ENCODE measurements around the gene RAB3IL1. TPM values are rescaled to one million over a fixed set of nuclear protein-coding genes. Genes with fewer than 3 reads are reported as not detected.
"Not testable (repeated sequence)": the region's sequence is repeated elsewhere in the genome, so short reads cannot be mapped to it uniquely, and the experiment has no call there.

Gene RAB3IL1
- total RNA-seq, 1 experiment from 2014 or later, result 0.40 TPM

GRCh38 chr11:61885784-61886580, 31.4 kb downstream of the RAB3IL1 start:
- DNase-seq (ENCODE audit: low read depth), result no peak

- no peak for DNase-seq (ENCODE audit: low read depth)
These were observed 32.1 kb downstream of the RAB3IL1 start for GRCh38 chr11:61885166-61885778.

- no peak for DNase-seq (ENCODE audit: low read depth)
These were observed 33.4 kb downstream of the RAB3IL1 start for GRCh38 chr11:61883947-61884346.

GRCh38 chr11:61883327-61883726, 34.0 kb downstream of the RAB3IL1 start:
- no peak for DNase-seq (ENCODE audit: low read depth)

GRCh38 chr11:61882879-61883278, 34.5 kb downstream of the RAB3IL1 start:
- DNase-seq (ENCODE audit: low read depth), result no peak

GRCh38 chr11:61882267-61882666, 35.1 kb downstream of the RAB3IL1 start:
- not testable (repeated sequence) for DNase-seq (ENCODE audit: low read depth)

- no peak for DNase-seq (ENCODE audit: low read depth)
These were observed 36.0 kb downstream of the RAB3IL1 start for GRCh38 chr11:61881397-61881796.

- no peak for DNase-seq (ENCODE audit: low read depth)
These were observed 36.9 kb downstream of the RAB3IL1 start for GRCh38 chr11:61880454-61880853.

GRCh38 chr11:61880031-61880430, 37.3 kb downstream of the RAB3IL1 start:
- no peak for DNase-seq (ENCODE audit: low read depth)

GRCh38 chr11:61879152-61879551, 38.2 kb downstream of the RAB3IL1 start:
- no peak for DNase-seq (ENCODE audit: low read depth)

GRCh38 chr11:61875698-61876097, 41.7 kb downstream of the RAB3IL1 start:
- DNase-seq (ENCODE audit: low read depth), result no peak

- no peak for DNase-seq (ENCODE audit: low read depth)
These were observed 42.5 kb downstream of the RAB3IL1 start for GRCh38 chr11:61874853-61875252.

- DNase-seq (ENCODE audit: low read depth), result no peak
These were observed 43.0 kb downstream of the RAB3IL1 start for GRCh38 chr11:61874377-61874809.

- DNase-seq (ENCODE audit: low read depth), result no peak
These were observed 43.6 kb downstream of the RAB3IL1 start for GRCh38 chr11:61873588-61874376.

GRCh38 chr11:61872935-61873565, 44.3 kb downstream of the RAB3IL1 start:
- no peak for DNase-seq (ENCODE audit: low read depth)

- peak; percentile 84 for DNase-seq (ENCODE audit: low read depth)
These were observed 46.2 kb downstream of the RAB3IL1 start for GRCh38 chr11:61871158-61871597.

- no peak for DNase-seq (ENCODE audit: low read depth)
These were observed 46.8 kb downstream of the RAB3IL1 start for GRCh38 chr11:61870541-61871031.

GRCh38 chr11:61869708-61870451, 47.5 kb downstream of the RAB3IL1 start:
- DNase-seq (ENCODE audit: low read depth), result no peak

GRCh38 chr11:61869429-61869707, 48.0 kb downstream of the RAB3IL1 start:
- DNase-seq (ENCODE audit: low read depth), result no peak

- DNase-seq (ENCODE audit: low read depth), result no peak
These were observed 48.6 kb downstream of the RAB3IL1 start for GRCh38 chr11:61868571-61869428.

Measured in Daoy (cell line).